PC-3 (cell line): ENCODE results near the gene C21orf91. TPM values are rescaled to one million over a fixed set of nuclear protein-coding genes. Genes with fewer than 3 reads are reported as not detected.

ENCODE experiments used
- ATAC-seq: fragments of 200-7000 bp; cut with Tn5 transposase; 2 replicates; pipeline ENCODE4 v1.9.1; 2020; ENCODE audit warnings: mild to moderate bottlenecking, moderate library complexity
- BruUV-seq: library from RNA; stranded (reverse); fragments of 400-500 nt; replicated peaks from 2 replicates; lab custom pipeline; 2021; lab: Mats Ljungman, UMichigan
- CTCF ChIA-PET: fragments of 300-600 bp; sonication (Branson Sonifier 250); formaldehyde crosslinking; loops from one replicate; lab custom pipeline; 2022; ENCODE audit warnings: antibody characterized with exemption; lab: Charles Lee
- POLR2A ChIA-PET: fragments of 300-600 bp; sonication (Branson Sonifier 250); formaldehyde crosslinking; loops from one replicate; lab custom pipeline; 2022; ENCODE audit warnings: antibody characterized with exemption; ENCODE audit not compliant: unreplicated experiment; lab: Charles Lee
- DNase-seq: peaks from one replicate; pipeline ENCODE4 v3.0.0-alpha.2; 2015
- H2AFZ ChIP-seq: fragments of 300-600 bp; sonication (generic); 2 replicates; pipeline ENCODE4 v1.6.0; 2016; ENCODE audit warnings: antibody characterized with exemption, low read length
- H3F3A ChIP-seq: fragments of 300-600 bp; sonication (generic); one replicate; pipeline ENCODE4 v1.6.0; 2017; ENCODE audit warnings: antibody characterized with exemption, low read length, control low read depth, mild to moderate bottlenecking; ENCODE audit not compliant: unreplicated experiment
- H3K27ac ChIP-seq: fragments of 300-600 bp; sonication (generic); 2 replicates; pipeline ENCODE4 v1.5.1; 2016; ENCODE audit warnings: mild to moderate bottlenecking, low read length
- H3K27me3 ChIP-seq: fragments of 300-600 bp; sonication (generic); 2 replicates; pipeline ENCODE4 v1.6.1; 2016; ENCODE audit warnings: low read length, mixed read lengths
- H3K36me3 ChIP-seq: fragments of 300-600 bp; sonication (generic); 2 replicates; pipeline ENCODE4 v1.6.1; 2016; ENCODE audit warnings: low read depth, mixed run types, low read length, mixed read lengths
- H3K4me1 ChIP-seq: fragments of 300-600 bp; sonication (generic); 2 replicates; pipeline ENCODE4 v1.5.1; 2016; ENCODE audit warnings: low read length; ENCODE audit not compliant: insufficient read depth
- H3K4me2 ChIP-seq: fragments of 300-600 bp; sonication (generic); 2 replicates; pipeline ENCODE4 v1.6.0; 2016; ENCODE audit warnings: low read length
- H3K4me3 ChIP-seq: fragments of 300-600 bp; sonication (generic); 2 replicates; pipeline ENCODE4 v1.5.1; 2016; ENCODE audit warnings: mild to moderate bottlenecking, low read length, mixed read lengths
- H3K79me2 ChIP-seq: fragments of 300-600 bp; sonication (generic); 2 replicates; pipeline ENCODE4 v1.6.1; 2017; ENCODE audit warnings: low read length, mixed read lengths
- H3K9ac ChIP-seq: fragments of 300-600 bp; sonication (generic); 2 replicates; pipeline ENCODE4 v1.6.0; 2016; ENCODE audit warnings: mild to moderate bottlenecking, low read length
- H3K9me2 ChIP-seq: fragments of 300-600 bp; sonication (generic); replicated peaks from 2 replicates; pipeline ENCODE4 v1.6.1; 2016; ENCODE audit warnings: mixed run types, low read length, mixed read lengths
- H3K9me3 ChIP-seq: fragments of 300-600 bp; sonication (generic); 2 replicates; pipeline ENCODE4 v1.6.1; 2016; ENCODE audit warnings: low read length, mixed read lengths
- H4K20me1 ChIP-seq: fragments of 300-600 bp; sonication (generic); 2 replicates; pipeline ENCODE4 v1.6.1; 2016; ENCODE audit warnings: low read length, mixed read lengths
- CTCF ChIP-seq: fragments of 300-600 bp; sonication (generic); conservative IDR thresholded peaks from 2 replicates; pipeline ENCODE4 v1.5.1; 2017; ENCODE audit warnings: antibody characterized with exemption, low read depth, mild to moderate bottlenecking, low read length
- EZH2 ChIP-seq: fragments of 300-600 bp; sonication (generic); IDR thresholded peaks from one replicate; pipeline ENCODE4 v1.6.1; 2017; ENCODE audit warnings: antibody characterized with exemption, mild to moderate bottlenecking, low read length; ENCODE audit not compliant: unreplicated experiment
- EZH2phosphoT487 ChIP-seq: fragments of 300-600 bp; sonication (generic); IDR thresholded peaks from 2 replicates; pipeline ENCODE4 v1.6.1; 2018; ENCODE audit warnings: mild to moderate bottlenecking, antibody characterized with exemption, low read length, borderline replicate concordance
- intact Hi-C: fragments of 100-400 bp; cut with micrococcal nuclease; formaldehyde crosslinking; loops from 2 replicates; pipeline ENCODE4 v1.9.0; 2023
- total RNA-seq: library from RNA; depleted of rRNA; stranded (reverse); fragments of >200 nt; gene quantifications from 2 replicates; pipeline ENCODE4 v1.2.3, GENCODE V29; 2014

Gene C21orf91
- total RNA-seq, 1 experiment from 2014 or later: 7.7 TPM

GRCh38 chr21:17769447-17769845 is 49.7 kb downstream of the C21orf91 start:
- H2AFZ ChIP-seq: no peak overlapping the region
- peak overlapping the region; percentile 64 for H3K4me2 ChIP-seq
- intact Hi-C loops: loop anchor here (2.0 kb wide), 1 partner anchor 49 kb away; the partner anchor contains the start of gene C21orf91
- POLR2A ChIA-PET: no interaction called here
- no peak for TF ChIP-seq CTCF
- TF ChIP-seq EZH2phosphoT487: no peak
- no peak for TF ChIP-seq EZH2
- H3K27ac ChIP-seq: no peak overlapping the region
- no peak overlapping the region for H3K9ac ChIP-seq
- CTCF ChIA-PET: no interaction called here
- no TSS peak for BruUV-seq
- peaks cover 13% of the 10 kb centered on the region for H3K4me1 ChIP-seq
- H4K20me1 ChIP-seq: no peaks in the 10 kb centered on the region
- H3K4me3 ChIP-seq: peak overlapping the region; percentile 11; the same call in 1 of the 2 replicates
- H3K9me3 ChIP-seq: no peaks in the 10 kb centered on the region
- DNase-seq (no peak), ATAC-seq (no peak)
- no peaks in the 10 kb centered on the region for H3K9me2 ChIP-seq
- H3K27me3 ChIP-seq: no peaks in the 10 kb centered on the region
- H3F3A ChIP-seq: no peaks in the 10 kb centered on the region
- H3K36me3 ChIP-seq: no peaks in the 10 kb centered on the region
- no peaks in the 10 kb centered on the region for H3K79me2 ChIP-seq

GRCh38 chr21:17768840-17769446 is 50.2 kb downstream of the C21orf91 start:
- ChIA-PET POLR2A (no interaction called here), CTCF (no interaction called here)
- H3K4me1 ChIP-seq: peaks cover 13% of the 10 kb centered on the region
- H3K4me2 ChIP-seq: peak overlapping the region; percentile 64
- H2AFZ ChIP-seq: no peak overlapping the region
- intact Hi-C loops: loop anchor here (2.0 kb wide), 1 partner anchor 50 kb away; the partner anchor contains the start of gene C21orf91
- peak overlapping the region; percentile 11; the same call in 1 of the 2 replicates for H3K4me3 ChIP-seq
- no peak overlapping the region for H3K9ac ChIP-seq
- no peaks in the 10 kb centered on the region for H3F3A ChIP-seq
- peak; percentile 92 for ATAC-seq
- no peaks in the 10 kb centered on the region for H3K27me3 ChIP-seq
- H3K9me3 ChIP-seq: no peaks in the 10 kb centered on the region
- no peaks in the 10 kb centered on the region for H3K9me2 ChIP-seq
- no peaks in the 10 kb centered on the region for H3K36me3 ChIP-seq
- no peaks in the 10 kb centered on the region for H4K20me1 ChIP-seq
- TF ChIP-seq EZH2 (no peak), EZH2phosphoT487 (no peak), CTCF (no peak)
- BruUV-seq: no TSS peak
- no peaks in the 10 kb centered on the region for H3K79me2 ChIP-seq
- DNase-seq: peak; percentile 76
- H3K27ac ChIP-seq: no peak overlapping the region

GRCh38 chr21:17765207-17765606 is 53.9 kb downstream of the C21orf91 start:
- no peaks in the 10 kb centered on the region for H3K9me2 ChIP-seq
- POLR2A ChIA-PET: no interaction called here
- BruUV-seq: no TSS peak
- CTCF ChIA-PET: no interaction called here
- H3K4me3 ChIP-seq: no peak overlapping the region
- peaks cover 20% of the 10 kb centered on the region for H3K4me1 ChIP-seq
- no peak for TF ChIP-seq EZH2phosphoT487
- no peak for TF ChIP-seq EZH2
- TF ChIP-seq CTCF: no peak
- ATAC-seq (no peak), DNase-seq (no peak)
- H3K27me3 ChIP-seq: no peaks in the 10 kb centered on the region
- no peaks in the 10 kb centered on the region for H4K20me1 ChIP-seq
- H3K9me3 ChIP-seq: no peaks in the 10 kb centered on the region
- H3K79me2 ChIP-seq: no peaks in the 10 kb centered on the region
- no peak overlapping the region for H3K27ac ChIP-seq
- no peak overlapping the region for H2AFZ ChIP-seq
- no peaks in the 10 kb centered on the region for H3K36me3 ChIP-seq
- no peaks in the 10 kb centered on the region for H3F3A ChIP-seq
- H3K9ac ChIP-seq: no peak overlapping the region
- no peak overlapping the region for H3K4me2 ChIP-seq
- intact Hi-C loops: no loop called here
